ENCODE measurements around the gene KCNQ1.

KCNQ1 gene

GRCh38 chr11:2651054-2651617 lies 206.3 kb downstream of the KCNQ1 start:
- no peak for DNase-seq (ENCODE audit: low read depth in 2 of 2)

DNA sequence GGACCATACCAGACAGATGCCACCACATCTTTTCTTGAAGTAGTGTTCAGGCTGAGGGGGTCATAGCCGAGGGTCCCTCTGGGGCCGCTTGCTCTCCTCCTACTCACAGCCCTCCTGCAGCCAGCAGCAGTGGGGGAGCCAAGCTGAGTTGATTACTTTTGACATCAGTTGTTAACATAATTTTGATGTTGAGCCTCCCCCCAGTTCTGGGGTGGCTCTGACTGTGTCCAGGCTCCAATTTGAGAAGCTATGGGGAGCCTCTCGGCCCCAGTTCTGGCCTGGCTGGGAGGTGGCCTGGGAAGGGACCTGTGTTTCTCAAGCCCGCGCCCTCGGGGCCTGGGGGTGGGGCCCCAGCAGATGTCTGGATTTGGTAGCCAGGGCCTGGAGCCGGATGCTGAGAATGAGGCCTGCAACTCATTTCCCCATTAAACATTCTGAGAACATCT lies 207.0 kb downstream of the KCNQ1 start:
- DNase-seq (ENCODE audit: low read depth in 2 of 2): no peak

DNA sequence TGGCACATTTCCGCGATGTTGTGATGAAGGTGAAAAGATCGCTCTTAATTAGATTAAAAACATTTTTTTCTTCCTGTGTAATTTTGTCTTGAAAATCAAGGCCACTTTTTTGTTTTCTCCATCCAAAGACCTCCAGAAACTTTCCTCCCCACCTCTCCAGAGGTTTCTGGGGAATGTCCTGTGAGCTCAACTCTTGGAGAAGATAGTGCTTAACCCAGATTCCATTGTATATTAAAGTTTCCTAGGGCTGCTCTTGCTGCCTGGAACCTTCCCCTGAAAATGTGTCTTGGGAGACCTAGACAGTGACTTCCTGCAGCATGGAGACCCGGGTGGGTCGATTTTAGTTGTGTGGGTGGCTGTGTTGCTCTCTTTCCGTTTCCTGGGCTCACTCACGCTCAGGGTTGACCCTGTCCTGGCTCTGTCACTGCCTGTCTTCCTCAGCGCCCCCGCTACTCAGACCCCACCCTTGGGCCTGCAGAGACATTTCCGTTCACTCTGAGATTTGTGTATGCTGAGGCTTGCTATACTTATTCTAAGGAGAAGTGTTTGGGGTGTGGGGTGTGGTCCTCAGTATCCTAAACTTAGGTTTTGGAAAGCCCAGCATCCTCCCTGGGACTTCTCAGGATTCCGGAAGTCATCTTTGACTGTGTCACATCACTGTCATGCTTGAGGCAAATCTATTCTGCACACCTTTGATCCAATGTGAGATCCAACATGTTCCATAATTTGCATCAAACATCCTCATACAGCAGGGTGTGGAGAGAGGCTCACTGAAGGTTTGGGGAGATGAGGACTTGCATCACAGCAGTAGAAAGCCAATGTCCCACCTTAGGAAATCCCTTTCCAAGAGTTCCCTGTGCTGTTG lies 207.8 kb downstream of the KCNQ1 start:
- DNase-seq (ENCODE audit: low read depth in 2 of 2): no peak

GRCh38 chr11:2653198-2653551 lies 208.4 kb downstream of the KCNQ1 start:
- DNase-seq (ENCODE audit: low read depth in 2 of 2): no peak

DNA sequence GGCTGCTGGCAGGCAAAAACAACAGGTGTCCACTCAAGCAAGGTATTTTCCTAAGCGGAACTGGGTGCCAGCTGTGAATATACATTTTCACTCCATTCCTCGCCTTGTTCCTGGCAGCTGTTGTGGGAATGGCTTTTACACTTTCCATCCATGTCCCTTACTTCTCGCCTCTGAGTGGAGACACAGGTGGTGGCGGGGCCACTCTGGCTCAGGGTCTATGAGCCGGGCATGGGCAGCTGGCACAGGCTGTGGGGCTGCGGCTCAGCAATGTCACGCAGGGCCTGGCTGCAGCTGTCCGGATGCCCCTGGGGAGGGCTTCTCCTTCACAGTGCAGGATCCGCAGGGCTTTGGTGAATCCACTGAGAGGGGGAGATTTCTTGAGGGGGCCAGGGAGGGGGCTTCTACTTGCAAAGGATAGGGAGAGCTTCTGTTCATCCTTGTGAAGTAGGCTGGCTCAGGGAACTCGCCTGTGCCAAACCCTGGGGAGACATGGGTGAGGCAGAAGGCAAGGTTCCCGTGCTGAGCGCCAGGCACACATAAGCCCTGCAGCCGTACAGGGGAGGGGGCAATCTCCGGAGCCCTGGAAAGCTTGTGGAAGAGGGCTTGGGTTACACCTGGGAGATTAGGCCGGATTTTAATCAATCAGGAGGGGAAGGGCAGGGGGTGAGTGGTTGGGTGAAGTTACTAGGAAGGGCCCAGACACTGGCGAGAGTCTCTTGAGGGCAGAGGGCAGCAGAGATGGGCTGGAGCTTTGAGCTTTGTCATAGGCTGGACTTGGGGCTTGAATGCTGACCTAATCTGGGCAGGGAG lies 209.3 kb downstream of the KCNQ1 start:
- no peak for DNase-seq (ENCODE audit: low read depth in 2 of 2)

- no peak for DNase-seq (ENCODE audit: low read depth in 2 of 2)
Measured at GRCh38 chr11:2655016-2655719, 210.4 kb downstream of the KCNQ1 start.

- no peak for DNase-seq (ENCODE audit: low read depth in 2 of 2)
Measured at GRCh38 chr11:2655834-2656622, 211.2 kb downstream of the KCNQ1 start.

GRCh38 chr11:2656859-2657258 lies 212.1 kb downstream of the KCNQ1 start:
- DNase-seq (ENCODE audit: low read depth in 2 of 2): no peak

DNA sequence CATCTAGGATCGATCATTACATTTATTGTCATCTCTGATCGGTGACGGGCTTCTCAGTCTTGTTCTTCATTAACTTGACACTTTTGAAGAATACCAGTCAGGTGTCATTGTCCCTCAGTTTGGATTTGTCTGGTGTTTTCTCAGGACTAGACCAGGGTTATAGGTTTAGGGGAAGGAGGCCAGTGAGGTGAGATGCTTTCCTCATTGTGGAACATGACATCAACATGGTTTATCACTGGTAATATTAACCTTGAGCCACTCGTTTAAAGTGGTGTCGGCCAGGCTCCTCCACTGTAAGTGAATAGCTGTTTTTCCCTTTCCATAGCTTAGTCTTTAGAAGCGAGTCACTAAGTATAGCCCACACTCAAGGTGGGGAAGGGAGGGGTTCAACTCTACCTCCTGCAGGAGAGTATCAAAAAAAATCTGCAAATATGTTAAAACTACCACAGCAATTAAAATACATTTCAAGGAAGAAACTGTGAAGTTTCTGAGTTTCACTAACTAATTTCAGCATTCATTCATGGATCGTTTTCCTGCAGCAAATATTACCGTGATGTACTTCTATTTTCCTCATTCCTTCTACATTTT lies 213.0 kb downstream of the KCNQ1 start:
- DNase-seq (ENCODE audit: low read depth in 2 of 2): no peak

- no peak for DNase-seq (ENCODE audit: low read depth in 2 of 2)
Measured at GRCh38 chr11:2660357-2660939, 215.6 kb downstream of the KCNQ1 start.

DNA sequence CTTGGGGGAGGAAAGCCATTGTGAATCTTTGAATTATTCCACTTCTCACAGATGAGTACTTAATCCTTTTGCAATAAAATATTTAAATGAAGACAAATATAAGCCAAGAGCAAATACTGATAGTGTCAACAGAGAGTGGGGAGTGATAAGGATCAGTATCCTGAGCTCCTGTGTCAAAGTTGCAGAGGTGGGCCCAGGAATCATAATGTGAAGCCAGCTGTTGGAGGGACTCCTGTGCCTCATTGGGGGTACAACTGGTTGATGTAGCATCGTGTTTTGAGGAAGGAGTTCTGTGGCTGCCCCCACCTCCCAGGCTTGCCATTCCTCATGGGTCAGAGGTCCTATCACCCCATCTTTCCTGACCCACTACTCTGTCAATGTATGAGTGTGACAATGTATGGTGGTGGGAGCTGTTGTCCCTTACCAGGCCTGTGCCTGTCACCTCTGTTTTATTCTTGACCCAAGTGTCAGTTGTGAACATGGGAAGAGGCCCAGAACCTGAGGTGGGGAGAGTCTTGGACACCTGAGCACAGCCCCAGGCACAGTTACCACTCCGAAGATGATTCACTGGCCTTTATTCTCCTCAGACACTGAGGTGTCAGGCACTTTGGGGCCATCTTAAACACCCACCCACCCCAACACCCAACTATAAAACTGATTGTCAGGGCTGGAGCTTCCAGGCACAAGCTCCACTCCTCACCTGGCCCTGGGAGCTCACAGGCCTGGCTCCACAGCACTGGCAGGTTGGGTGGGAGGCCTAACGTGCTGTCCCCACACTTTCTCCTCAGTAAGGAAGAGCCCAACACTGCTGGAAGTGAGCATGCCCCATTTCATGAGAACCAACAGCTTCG lies 216.6 kb downstream of the KCNQ1 start:
- DNase-seq (ENCODE audit: low read depth in 2 of 2): no peak

- DNase-seq (ENCODE audit: low read depth in 2 of 2): no peak
Measured at GRCh38 chr11:2662024-2662312, 217.2 kb downstream of the KCNQ1 start.

GRCh38 chr11:2662430-2663299 lies 217.9 kb downstream of the KCNQ1 start:
- DNase-seq (ENCODE audit: low read depth in 2 of 2): no peak

DNA sequence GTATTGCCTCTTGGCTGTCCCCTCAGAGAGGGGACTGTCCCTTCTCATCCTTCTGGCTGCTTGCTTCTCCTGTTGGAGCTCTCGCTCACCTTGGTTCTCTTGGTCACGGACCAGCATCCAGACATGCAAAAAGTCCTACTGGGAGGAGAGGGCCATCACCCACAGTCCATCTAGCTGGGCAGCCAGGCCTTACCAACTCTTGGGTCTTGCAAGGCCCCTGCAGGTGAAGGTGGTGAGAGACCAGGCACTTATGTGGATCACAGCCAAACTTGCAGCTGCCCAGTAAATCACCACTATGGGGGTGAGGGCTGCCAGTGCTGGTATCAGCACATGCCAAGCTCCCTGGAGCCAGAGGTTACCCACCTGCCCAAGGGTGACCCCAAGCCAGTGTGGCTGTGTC lies 218.7 kb downstream of the KCNQ1 start:
- DNase-seq (ENCODE audit: low read depth in 2 of 2): no peak

DNA sequence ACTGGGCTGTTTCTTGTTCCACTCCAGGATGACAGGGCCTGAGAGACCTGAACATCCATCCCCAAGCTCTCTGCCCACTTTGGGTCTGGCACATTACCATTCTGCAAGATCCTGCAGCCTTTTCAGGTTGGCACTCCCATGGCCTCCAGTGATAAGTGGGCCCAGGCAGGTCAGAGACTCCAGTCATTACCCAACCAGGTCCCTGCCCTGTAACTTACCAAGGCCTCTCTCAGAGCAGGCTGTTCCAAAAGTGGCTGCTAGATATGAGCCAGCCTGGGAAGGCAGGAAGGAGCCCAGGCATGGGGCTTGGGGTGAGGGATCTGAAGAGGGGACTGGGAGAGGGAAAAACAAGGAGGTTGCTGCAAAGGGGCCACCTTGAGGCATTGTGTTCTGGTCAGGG lies 219.1 kb downstream of the KCNQ1 start:
- no peak for DNase-seq (ENCODE audit: low read depth in 2 of 2)

GRCh38 chr11:2664376-2664775 lies 219.6 kb downstream of the KCNQ1 start:
- no peak for DNase-seq (ENCODE audit: low read depth in 2 of 2)

GRCh38 chr11:2664791-2665525 lies 220.2 kb downstream of the KCNQ1 start:
- no peak for DNase-seq (ENCODE audit: low read depth in 2 of 2)

Data from stimulated activated CD8-positive, alpha-beta memory T cell treated with anti-CD3 and anti-CD28 coated beads, Interleukin-15, amount 100 ng/mL, for 4 hours (primary cell).